GM12878 (cell line): ENCODE data around the gene GJD3. TPM values are rescaled to one million over a fixed set of nuclear protein-coding genes. Genes with fewer than 3 reads are reported as not detected.

Source experiments
- CHD1 ChIP-seq: IDR thresholded peaks from 2 replicates; pipeline ENCODE4 v1.6.1; 2012; ENCODE audit warnings: low read depth, low read length, improper control_type of control experiment
- E4F1 ChIP-seq: fragments of 450-650 bp; IDR thresholded peaks from 2 replicates; pipeline ENCODE4 v1.6.1; 2018; ENCODE audit warnings: borderline replicate concordance, mild to moderate bottlenecking; ENCODE audit not compliant: partially characterized antibody
- ESRRA ChIP-seq: IDR thresholded peaks from 2 replicates; pipeline ENCODE4 v1.6.1; 2012; ENCODE audit warnings: mild to moderate bottlenecking, low read length, improper control_type of control experiment
- MAX ChIP-seq: IDR thresholded peaks from 2 replicates; pipeline ENCODE4 v1.6.1; 2012; ENCODE audit warnings: low read depth, low read length, improper control_type of control experiment
- MTA2 ChIP-seq: fragments of 450-650 bp; IDR thresholded peaks from 2 replicates; pipeline ENCODE4 v1.6.1; 2016; ENCODE audit warnings: low read depth, mild to moderate bottlenecking, moderate library complexity
- PBX3 ChIP-seq: IDR thresholded peaks from 2 replicates; pipeline ENCODE4 v1.6.1; 2011; ENCODE audit warnings: mild to moderate bottlenecking, low read depth, low read length, moderate library complexity; ENCODE audit not compliant: insufficient replicate concordance
- POU2F2 ChIP-seq: IDR thresholded peaks from 3 replicates; pipeline ENCODE4 v1.6.1; 2011; ENCODE audit warnings: low read depth, mild to moderate bottlenecking, low read length, borderline replicate concordance
- RCOR1 ChIP-seq: conservative IDR thresholded peaks from 2 replicates; pipeline ENCODE4 v1.6.1; 2012; ENCODE audit warnings: low read depth, low read length, improper control_type of control experiment
- RUNX3 ChIP-seq: IDR thresholded peaks from 2 replicates; pipeline ENCODE4 v1.6.1; 2012; ENCODE audit warnings: low read length, inconsistent platforms
- SP1 ChIP-seq: IDR thresholded peaks from one replicate; pipeline ENCODE4 v1.6.1; 2011; ENCODE audit warnings: low read depth, low read length
- USF2 ChIP-seq: IDR thresholded peaks from 2 replicates; pipeline ENCODE4 v1.6.1; 2011; ENCODE audit warnings: low read depth, low read length, improper control_type of control experiment, borderline replicate concordance
- WRNIP1 ChIP-seq: IDR thresholded peaks from 2 replicates; pipeline ENCODE4 v1.6.1; 2011; ENCODE audit warnings: low read depth, low read length, improper control_type of control experiment, borderline replicate concordance
- YY1 ChIP-seq: IDR thresholded peaks from 2 replicates; pipeline ENCODE4 v1.6.1; 2011; ENCODE audit warnings: low read depth, mild to moderate bottlenecking, low read length
- ZBTB40 ChIP-seq: fragments of 450-650 bp; IDR thresholded peaks from 2 replicates; pipeline ENCODE4 v1.6.1; 2016; ENCODE audit warnings: mild to moderate bottlenecking, moderate library complexity, borderline replicate concordance
- ZNF592 ChIP-seq: fragments of 450-650 bp; IDR thresholded peaks from 2 replicates; pipeline ENCODE4 v1.6.1; 2017; ENCODE audit warnings: mild to moderate bottlenecking, moderate library complexity
- ZSCAN29 ChIP-seq: fragments of 450-650 bp; IDR thresholded peaks from 2 replicates; pipeline ENCODE4 v1.6.1; 2017; ENCODE audit warnings: mild to moderate bottlenecking, moderate library complexity
- polyA plus RNA-seq, 11 experiments: library from polyadenylated mRNA; depleted of rRNA in 4 of 11; unstranded in 6 of 11; stranded (reverse) in 5 of 11; fragments of >200 nt; fragmentation: Nextera tagmentation in 4 of 11; fragmentation: Illumina TruSeq in 1 of 11; extraction: Ambion mirVana in 4 of 11; extraction: Trizol in 1 of 11; gene quantifications; 1 replicate in 1 of 11; 2 replicates in 10 of 11; pipeline versions ENCODE4 v1.2.1 to v1.2.3, GENCODE V29; 2011 to 2016; ENCODE audit warnings: inconsistent platforms in 2 of 11, missing spikeins in 2 of 11, low read depth in 1 of 11
- total RNA-seq, 4 experiments: library from RNA; depleted of rRNA in 3 of 4; stranded (reverse); fragments of >200 nt in 3 of 4; fragmentation: Illumina TruSeq in 1 of 4; extraction: Trizol in 1 of 4; gene quantifications; 2 replicates each; pipeline versions ENCODE4 v1.2.1 to v1.2.3, GENCODE V29; 2013 to 2021

Gene GJD3
- total and polyA plus RNA-seq, 10 of the 15 experiments (the other 5 are each of a cell fraction or from before 2014, with no cell fraction given) = 1.6 TPM; not detected in 9

GRCh38 chr17:40358323-40359038 is 6.1 kb downstream of the GJD3 start (continued):
- TF ChIP-seq ZNF592 (peak; percentile 60; the same call in 1 of the 2 replicates), MAX (no peak), CHD1 (no peak), USF2 (no peak), RCOR1 (no peak), POU2F2 (0 out of 3 replicates have a peak, but pooled peaks have one; percentile 24), E4F1 (peak; percentile 34), YY1 (peak; percentile 74; the same call in 1 of the 2 replicates), WRNIP1 (no peak), ZBTB40 (no peak), RUNX3 (peak; percentile 30; the same call in 1 of the 2 replicates), MTA2 (0 out of 2 replicates have a peak, but pooled peaks have one; percentile 19), SP1 (peak; percentile 16), PBX3 (no peak), ZSCAN29 (no peak), ESRRA (no peak)
